Measurements from ENCODE around the gene RGS19.

Gene RGS19

DNA sequence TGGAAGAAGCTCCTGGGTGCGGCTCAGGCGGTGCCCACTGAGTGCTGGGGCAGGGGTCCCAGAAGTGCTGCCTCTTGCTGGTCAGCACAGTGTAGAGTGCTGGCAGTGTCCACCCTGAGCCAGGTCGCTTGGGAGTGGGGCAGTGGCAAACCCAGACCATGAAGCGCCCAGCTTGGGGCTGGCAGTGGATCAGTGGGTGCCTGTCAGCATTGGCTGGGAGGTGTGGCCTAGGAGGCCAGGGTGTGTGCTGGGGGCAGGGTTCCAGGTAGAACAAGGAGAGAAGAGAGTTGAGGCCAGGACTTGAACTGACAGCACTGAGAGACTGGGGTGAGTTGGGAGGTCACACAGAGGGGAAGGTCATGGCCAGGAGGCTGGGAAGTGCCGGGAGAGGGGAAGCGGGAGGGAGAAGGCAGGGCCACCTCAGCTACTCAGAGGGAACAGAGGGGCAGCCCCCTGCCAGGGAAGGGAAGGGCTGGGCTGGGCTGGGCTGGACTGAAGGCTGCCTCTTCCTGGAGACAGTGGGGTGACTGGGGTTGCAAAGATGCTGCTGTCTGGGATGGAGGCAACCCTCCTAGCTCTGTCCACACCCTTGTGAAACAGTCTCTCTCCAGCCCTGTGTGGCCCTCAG, 12.2 kb downstream of the RGS19 start:
- TF ChIP-seq, protein P1, sequence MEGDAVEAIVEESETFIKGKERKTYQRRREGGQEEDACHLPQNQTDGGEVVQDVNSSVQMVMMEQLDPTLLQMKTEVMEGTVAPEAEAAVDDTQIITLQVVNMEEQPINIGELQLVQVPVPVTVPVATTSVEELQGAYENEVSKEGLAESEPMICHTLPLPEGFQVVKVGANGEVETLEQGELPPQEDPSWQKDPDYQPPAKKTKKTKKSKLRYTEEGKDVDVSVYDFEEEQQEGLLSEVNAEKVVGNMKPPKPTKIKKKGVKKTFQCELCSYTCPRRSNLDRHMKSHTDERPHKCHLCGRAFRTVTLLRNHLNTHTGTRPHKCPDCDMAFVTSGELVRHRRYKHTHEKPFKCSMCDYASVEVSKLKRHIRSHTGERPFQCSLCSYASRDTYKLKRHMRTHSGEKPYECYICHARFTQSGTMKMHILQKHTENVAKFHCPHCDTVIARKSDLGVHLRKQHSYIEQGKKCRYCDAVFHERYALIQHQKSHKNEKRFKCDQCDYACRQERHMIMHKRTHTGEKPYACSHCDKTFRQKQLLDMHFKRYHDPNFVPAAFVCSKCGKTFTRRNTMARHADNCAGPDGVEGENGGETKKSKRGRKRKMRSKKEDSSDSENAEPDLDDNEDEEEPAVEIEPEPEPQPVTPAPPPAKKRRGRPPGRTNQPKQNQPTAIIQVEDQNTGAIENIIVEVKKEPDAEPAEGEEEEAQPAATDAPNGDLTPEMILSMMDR (conservative IDR thresholded peaks at IDR 0.05; ENCODE audit: low read depth, low read length): no peak
- peaks cover 44% of the 10 kb centered on the region for H3K4me1 ChIP-seq (ENCODE audit: low read depth, poor library complexity, severe bottlenecking)

DNA sequence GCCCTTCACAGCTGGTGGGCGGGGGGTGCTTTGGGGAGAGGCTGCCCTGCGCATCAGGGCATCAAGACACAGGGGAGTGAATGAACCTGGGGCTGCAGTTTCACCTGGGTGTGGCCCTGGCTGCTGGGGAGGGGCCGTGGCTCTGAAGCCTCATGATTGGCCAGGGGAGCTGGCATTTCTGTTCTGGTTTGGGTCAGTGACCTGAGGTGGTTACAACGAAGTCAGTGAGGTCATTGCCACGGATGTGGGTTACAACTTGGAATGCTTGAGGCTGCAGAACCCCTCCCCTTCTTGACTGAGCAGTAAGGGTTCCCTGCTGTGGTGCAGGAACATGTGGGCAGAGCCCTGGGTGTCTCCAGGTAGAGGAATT, 13.4 kb downstream of the RGS19 start:
- Histone ChIP-seq H3K27me3 (ENCODE audit: insufficient read depth, low read depth) (no peaks in the 10 kb centered on the region), H3K4me3 (IDR thresholded peaks at IDR 0.05; ENCODE audit: insufficient read depth, low read depth, low read length) (no peak overlapping the region), H3K36me3 (ENCODE audit: insufficient read depth) (no peaks in the 10 kb centered on the region), H3K4me1 (ENCODE audit: low read depth, poor library complexity, severe bottlenecking) (peaks cover 45% of the 10 kb centered on the region), H3K27ac (peak overlapping the region; percentile 95), H3K79me2 (ENCODE audit: insufficient read depth, low read depth) (peaks cover 13% of the 10 kb centered on the region; the same call in 1 of the 2 replicates), H4K20me1 (ENCODE audit: insufficient read depth) (no peaks in the 10 kb centered on the region), H2AFZ (ENCODE audit: low read depth) (no peak overlapping the region), H3K4me2 (peak overlapping the region; percentile 94), H3K9ac (peak overlapping the region; percentile 54; the same call in 1 of the 2 replicates)
- TF ChIP-seq, protein P1 (conservative IDR thresholded peaks at IDR 0.05; ENCODE audit: low read depth, low read length): no peak

More for the DNA sequence above, 12.2 kb downstream of the RGS19 start:
- H3K27ac ChIP-seq: peak overlapping the region; percentile 95; the same call in 1 of the 2 replicates
- no peak overlapping the region; the same call in 1 of the 2 replicates for H3K9ac ChIP-seq
- H4K20me1 ChIP-seq (ENCODE audit: insufficient read depth): no peaks in the 10 kb centered on the region
- H2AFZ ChIP-seq (ENCODE audit: low read depth): no peak overlapping the region
- peaks cover 13% of the 10 kb centered on the region; the same call in 1 of the 2 replicates for H3K79me2 ChIP-seq (ENCODE audit: insufficient read depth, low read depth)
- peak overlapping the region; percentile 94 for H3K4me2 ChIP-seq
- H3K27me3 ChIP-seq (ENCODE audit: insufficient read depth, low read depth): no peaks in the 10 kb centered on the region
- no peaks in the 10 kb centered on the region for H3K36me3 ChIP-seq (ENCODE audit: insufficient read depth)
- H3K4me3 ChIP-seq (IDR thresholded peaks at IDR 0.05; ENCODE audit: insufficient read depth, low read depth, low read length): no peak overlapping the region

GRCh38 chr20:64065062-64065973, 14.0 kb downstream of the RGS19 start:
- peak overlapping the region; percentile 94 for H3K4me2 ChIP-seq
- H3K4me1 ChIP-seq (ENCODE audit: low read depth, poor library complexity, severe bottlenecking): peaks cover 45% of the 10 kb centered on the region
- H4K20me1 ChIP-seq (ENCODE audit: insufficient read depth): no peaks in the 10 kb centered on the region
- TF ChIP-seq, protein P1 (conservative IDR thresholded peaks at IDR 0.05; ENCODE audit: low read depth, low read length): no peak
- H3K79me2 ChIP-seq (ENCODE audit: insufficient read depth, low read depth): peaks cover 13% of the 10 kb centered on the region; the same call in 1 of the 2 replicates
- H3K4me3 ChIP-seq (IDR thresholded peaks at IDR 0.05; ENCODE audit: insufficient read depth, low read depth, low read length): no peak overlapping the region
- peak overlapping the region; percentile 95 for H3K27ac ChIP-seq
- peak overlapping the region; percentile 10; the same call in 1 of the 2 replicates for H2AFZ ChIP-seq (ENCODE audit: low read depth)
- H3K9ac ChIP-seq: peak overlapping the region; percentile 54; the same call in 1 of the 2 replicates
- no peaks in the 10 kb centered on the region for H3K36me3 ChIP-seq (ENCODE audit: insufficient read depth)
- peaks cover under 1% of the 10 kb centered on the region; the same call in 1 of the 2 replicates for H3K27me3 ChIP-seq (ENCODE audit: insufficient read depth, low read depth)

DNA sequence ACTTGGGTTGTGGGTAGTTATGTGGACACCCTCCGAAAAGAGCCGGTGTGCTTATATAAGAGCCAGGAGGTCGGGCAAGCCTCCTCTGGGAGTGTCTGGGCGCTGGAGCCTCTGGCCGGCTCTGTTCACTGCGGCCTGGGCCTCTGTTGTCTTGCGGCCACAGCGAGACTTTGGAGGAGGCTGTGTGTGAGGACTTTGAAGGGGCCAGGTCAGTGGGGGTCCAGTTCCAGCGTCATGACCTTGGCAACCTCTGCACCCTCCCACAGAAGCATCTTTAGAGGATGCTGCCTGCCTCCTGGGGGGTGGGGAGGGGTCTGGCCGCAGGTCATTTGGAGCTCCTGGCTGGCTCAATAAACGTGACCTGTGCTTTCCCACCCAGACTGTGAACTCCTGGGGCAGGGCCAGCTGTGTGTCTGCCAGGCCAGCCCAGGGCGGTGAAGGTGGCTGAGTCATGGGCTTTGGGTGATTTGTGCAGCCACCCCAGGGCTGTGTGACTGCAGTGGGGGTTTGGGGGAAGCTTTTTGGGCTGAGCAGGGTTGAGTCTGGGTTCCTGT, 15.1 kb downstream of the RGS19 start:
- H3K4me3 ChIP-seq (IDR thresholded peaks at IDR 0.05; ENCODE audit: insufficient read depth, low read depth, low read length): no peak overlapping the region
- no peaks in the 10 kb centered on the region for H3K36me3 ChIP-seq (ENCODE audit: insufficient read depth)
- peaks cover 45% of the 10 kb centered on the region for H3K4me1 ChIP-seq (ENCODE audit: low read depth, poor library complexity, severe bottlenecking)
- peak overlapping the region; percentile 94 for H3K4me2 ChIP-seq
- TF ChIP-seq, protein P1 (conservative IDR thresholded peaks at IDR 0.05; ENCODE audit: low read depth, low read length): no peak
- peak overlapping the region; percentile 51; the same call in 1 of the 2 replicates for H3K9ac ChIP-seq
- H3K27ac ChIP-seq: peak overlapping the region; percentile 95
- peaks cover 13% of the 10 kb centered on the region; the same call in 1 of the 2 replicates for H3K79me2 ChIP-seq (ENCODE audit: insufficient read depth, low read depth)
- peaks cover 10% of the 10 kb centered on the region; the same call in 1 of the 2 replicates for H3K27me3 ChIP-seq (ENCODE audit: insufficient read depth, low read depth)
- H2AFZ ChIP-seq (ENCODE audit: low read depth): no peak overlapping the region
- H4K20me1 ChIP-seq (ENCODE audit: insufficient read depth): no peaks in the 10 kb centered on the region

Measured in KMS-11 (cell line).